Measurements from ENCODE around the gene MAF. TPM values are rescaled to one million over a fixed set of nuclear protein-coding genes. Genes with fewer than 3 reads are reported as not detected.

The MAF gene
- total RNA-seq, 2 experiments from 2014 or later: 36.0 to 36.2 TPM

DNA sequence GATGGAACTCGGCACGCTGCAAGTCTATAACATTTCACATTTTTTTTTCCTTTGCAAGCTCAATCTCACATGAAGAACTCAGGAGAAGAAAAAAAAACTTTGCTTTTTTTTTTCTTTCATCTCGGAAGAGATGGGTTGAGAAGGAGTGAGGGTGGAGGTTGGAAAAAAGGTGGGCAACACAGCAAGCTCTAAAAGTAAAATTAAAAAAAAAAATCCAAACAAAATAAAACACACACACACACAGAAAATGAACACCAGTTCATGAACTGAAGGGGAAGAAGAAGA, 2.5 kb downstream of the MAF start:
- POLR2A ChIA-PET: interaction anchor here (0.6 to 1.9 kb wide), 2 partner anchors 302 to 326 kb away, joined by 3 to 8 read pairs; no protein-coding TSS in a partner anchor
- Mint-ChIP-seq H3K9me3 (no peaks in the 10 kb centered on the region), H3K27ac (peak overlapping the region; percentile 80), H3K36me3 (ENCODE audit: low read depth) (peaks cover 26% of the 10 kb centered on the region), H3K4me3 (peak overlapping the region; percentile 93), H3K27me3 (peaks cover 10% of the 10 kb centered on the region), H3K4me1 (ENCODE audit: low read depth) (peaks cover 47% of the 10 kb centered on the region)
- Histone ChIP-seq H3K36me3 (ENCODE audit: insufficient read depth, low read length) (no peaks in the 10 kb centered on the region), H3K27ac (ENCODE audit: low read depth in 1 of 2, low read length in 2 of 2) (no peak overlapping the region), H3K4me3 (ENCODE audit: low read length) (peak overlapping the region; percentile 77), H3K4me1 (ENCODE audit: insufficient read depth, low read length) (peaks cover 23% of the 10 kb centered on the region), H3K27me3 (ENCODE audit: control insufficient read depth in 1 of 2, insufficient read depth in 2 of 2, low read length in 2 of 2) (no peaks in the 10 kb centered on the region), H3K9me3 (ENCODE audit: control insufficient read depth in 1 of 2, insufficient read depth in 1 of 2, low read length in 2 of 2) (no peaks in the 10 kb centered on the region)
- intact Hi-C loops (cut with DNase I, micrococcal nuclease): no loop called here
- CTCF ChIA-PET: no interaction called here
- TF ChIP-seq, protein P1, sequence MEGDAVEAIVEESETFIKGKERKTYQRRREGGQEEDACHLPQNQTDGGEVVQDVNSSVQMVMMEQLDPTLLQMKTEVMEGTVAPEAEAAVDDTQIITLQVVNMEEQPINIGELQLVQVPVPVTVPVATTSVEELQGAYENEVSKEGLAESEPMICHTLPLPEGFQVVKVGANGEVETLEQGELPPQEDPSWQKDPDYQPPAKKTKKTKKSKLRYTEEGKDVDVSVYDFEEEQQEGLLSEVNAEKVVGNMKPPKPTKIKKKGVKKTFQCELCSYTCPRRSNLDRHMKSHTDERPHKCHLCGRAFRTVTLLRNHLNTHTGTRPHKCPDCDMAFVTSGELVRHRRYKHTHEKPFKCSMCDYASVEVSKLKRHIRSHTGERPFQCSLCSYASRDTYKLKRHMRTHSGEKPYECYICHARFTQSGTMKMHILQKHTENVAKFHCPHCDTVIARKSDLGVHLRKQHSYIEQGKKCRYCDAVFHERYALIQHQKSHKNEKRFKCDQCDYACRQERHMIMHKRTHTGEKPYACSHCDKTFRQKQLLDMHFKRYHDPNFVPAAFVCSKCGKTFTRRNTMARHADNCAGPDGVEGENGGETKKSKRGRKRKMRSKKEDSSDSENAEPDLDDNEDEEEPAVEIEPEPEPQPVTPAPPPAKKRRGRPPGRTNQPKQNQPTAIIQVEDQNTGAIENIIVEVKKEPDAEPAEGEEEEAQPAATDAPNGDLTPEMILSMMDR (IDR thresholded peaks at IDR 0.05): no peak
- no peak for DNase-seq
- no peak for ATAC-seq (ENCODE audit: poor library complexity)

DNA sequence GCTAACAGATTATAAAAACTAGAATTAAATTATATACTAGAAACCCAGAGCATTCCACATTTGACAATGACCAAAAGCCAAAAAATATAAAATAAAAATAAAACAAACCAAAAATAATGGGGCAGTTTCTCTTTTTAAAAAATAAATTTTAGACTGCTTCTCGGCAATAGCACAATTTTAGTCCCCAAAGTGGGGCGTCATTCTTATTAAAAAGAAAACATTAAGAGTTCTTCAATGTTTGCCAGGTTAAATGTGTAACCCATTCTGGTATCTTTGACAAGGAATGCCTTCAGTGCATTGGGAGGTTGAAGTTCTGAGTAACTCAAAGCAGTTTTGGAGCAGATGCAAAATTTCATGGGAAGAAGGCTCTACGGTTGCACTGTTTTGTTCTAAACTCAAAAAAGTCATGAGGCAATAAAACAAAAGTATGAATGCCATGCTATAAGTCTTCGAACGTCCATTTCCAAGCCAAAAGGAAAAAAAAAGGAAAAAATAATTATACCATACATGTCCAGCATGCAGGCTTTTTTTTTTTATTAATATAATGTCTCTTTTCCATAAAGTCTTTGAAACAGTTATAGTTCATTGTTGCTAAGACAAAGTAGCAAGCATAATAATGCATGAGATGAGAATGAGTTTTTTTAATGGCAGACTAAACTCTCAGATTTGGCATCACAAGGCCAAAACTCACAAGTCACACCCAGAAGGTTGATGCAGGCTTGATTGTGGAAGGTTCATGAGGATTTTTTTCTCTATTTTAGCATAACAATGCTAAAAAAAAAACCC, 3.1 kb downstream of the MAF start:
- H3K4me1 Mint-ChIP-seq (ENCODE audit: low read depth): peaks cover 47% of the 10 kb centered on the region
- DNase-seq: peak in 1 of 14 experiments; percentile 13
- peaks cover 19% of the 10 kb centered on the region for H3K4me1 ChIP-seq (ENCODE audit: insufficient read depth, low read length)
- ChIA-PET CTCF (no interaction called here), POLR2A (interaction anchor here (0.6 kb wide), 1 partner anchor 301 kb away, joined by 3 read pairs; no protein-coding TSS in a partner anchor)
- H3K36me3 Mint-ChIP-seq (ENCODE audit: low read depth): peaks cover 26% of the 10 kb centered on the region
- H3K27me3 Mint-ChIP-seq: peaks cover 6% of the 10 kb centered on the region
- H3K4me3 ChIP-seq (ENCODE audit: low read length): peak overlapping the region; percentile 77
- ATAC-seq (ENCODE audit: poor library complexity): no peak
- H3K27ac Mint-ChIP-seq: peak overlapping the region; percentile 80
- H3K27ac ChIP-seq (ENCODE audit: low read depth in 1 of 2, low read length in 2 of 2): no peak overlapping the region
- H3K4me3 Mint-ChIP-seq: peak overlapping the region; percentile 93
- no peaks in the 10 kb centered on the region for H3K9me3 Mint-ChIP-seq
- no peaks in the 10 kb centered on the region for H3K36me3 ChIP-seq (ENCODE audit: insufficient read depth, low read length)
- H3K27me3 ChIP-seq (ENCODE audit: control insufficient read depth in 1 of 2, insufficient read depth in 2 of 2, low read length in 2 of 2): no peaks in the 10 kb centered on the region
- intact Hi-C loops (cut with DNase I, micrococcal nuclease): no loop called here
- no peaks in the 10 kb centered on the region for H3K9me3 ChIP-seq (ENCODE audit: control insufficient read depth in 1 of 2, insufficient read depth in 1 of 2, low read length in 2 of 2)
- TF ChIP-seq, protein P1 (IDR thresholded peaks at IDR 0.05): no peak

DNA sequence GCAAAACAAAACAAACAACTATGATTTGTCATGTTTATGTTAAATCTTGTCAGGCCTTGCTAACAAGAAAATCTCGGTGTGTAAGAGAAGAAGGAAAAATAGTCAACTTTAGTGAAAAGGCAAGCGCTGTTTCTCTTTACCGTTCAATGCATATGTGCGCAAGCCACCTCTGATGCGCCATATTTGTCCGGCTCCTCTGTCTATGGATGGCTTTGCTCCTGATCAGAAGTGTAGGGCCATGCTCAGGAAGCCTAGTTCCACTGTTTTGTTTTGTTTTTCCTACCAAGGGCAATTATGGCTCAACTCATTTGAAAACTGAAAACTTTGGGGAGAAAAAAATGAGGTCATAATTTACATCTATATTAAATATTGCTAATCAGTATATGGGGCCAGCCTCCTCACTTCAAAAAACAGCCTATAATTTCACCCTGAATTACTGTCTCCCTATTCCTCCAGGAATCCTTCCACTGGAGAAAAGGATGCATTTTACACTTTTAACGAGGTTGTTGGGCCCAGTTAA, 4.5 kb downstream of the MAF start:
- Histone ChIP-seq H3K27ac (ENCODE audit: low read depth in 1 of 2, low read length in 2 of 2) (no peak overlapping the region), H3K4me3 (ENCODE audit: low read length) (peak overlapping the region; percentile 77), H3K36me3 (ENCODE audit: insufficient read depth, low read length) (no peaks in the 10 kb centered on the region), H3K9me3 (ENCODE audit: control insufficient read depth in 1 of 2, insufficient read depth in 1 of 2, low read length in 2 of 2) (no peaks in the 10 kb centered on the region), H3K27me3 (ENCODE audit: control insufficient read depth in 1 of 2, insufficient read depth in 2 of 2, low read length in 2 of 2) (no peaks in the 10 kb centered on the region), H3K4me1 (ENCODE audit: insufficient read depth, low read length) (peaks cover 5% of the 10 kb centered on the region)
- POLR2A ChIA-PET: no interaction called here
- peaks cover 26% of the 10 kb centered on the region for H3K36me3 Mint-ChIP-seq (ENCODE audit: low read depth)
- ATAC-seq (ENCODE audit: poor library complexity) (no peak), DNase-seq (peak in 3 of 14 experiments; percentile 37 to 46 (median 38))
- peak overlapping the region; percentile 89 for H3K4me3 Mint-ChIP-seq
- peaks cover 6% of the 10 kb centered on the region for H3K27me3 Mint-ChIP-seq
- no peaks in the 10 kb centered on the region for H3K9me3 Mint-ChIP-seq
- intact Hi-C loops (cut with DNase I, micrococcal nuclease): no loop called here
- TF ChIP-seq, protein P1 (IDR thresholded peaks at IDR 0.05): no peak
- H3K4me1 Mint-ChIP-seq (ENCODE audit: low read depth): peaks cover 51% of the 10 kb centered on the region
- peak overlapping the region; percentile 80 for H3K27ac Mint-ChIP-seq
- CTCF ChIA-PET: no interaction called here

All from CD4-positive, alpha-beta T cell (primary cell).